GM18520 (cell line): ENCODE data around the gene ANKRD13D.

ENCODE experiments used
- ATAC-seq: cut with Tn5 transposase; IDR thresholded peaks from one replicate; pipeline ENCODE4 v1.9.1; 2021; ENCODE audit not compliant: unreplicated experiment

The ANKRD13D gene

GRCh38 chr11:67261946-67262681 is 27.0 kb upstream of the ANKRD13D start:
- no peak for ATAC-seq

- no peak for ATAC-seq
These were observed 26.1 kb upstream of the ANKRD13D start for GRCh38 chr11:67262731-67263675.

GRCh38 chr11:67264260-67264659 is 24.8 kb upstream of the ANKRD13D start:
- ATAC-seq, result no peak

GRCh38 chr11:67264877-67265632 is 24.0 kb upstream of the ANKRD13D start:
- no peak for ATAC-seq

- peak; percentile 38 for ATAC-seq
These were observed 23.3 kb upstream of the ANKRD13D start for GRCh38 chr11:67265633-67266448.

- peak; percentile 12 for ATAC-seq
These were observed 22.5 kb upstream of the ANKRD13D start, which contains the start of gene GRK2 for GRCh38 chr11:67266449-67267187. TSS of gene GRK2 (plus strand) at chr11:67266473. CDS start at chr11:67266700, 227 bp downstream.

GRCh38 chr11:67267188-67268080 is 21.7 kb upstream of the ANKRD13D start:
- no peak for ATAC-seq

- ATAC-seq, result no peak
These were observed 20.8 kb upstream of the ANKRD13D start for GRCh38 chr11:67268081-67268961.

- ATAC-seq, result no peak
These were observed 20.2 kb upstream of the ANKRD13D start for GRCh38 chr11:67268962-67269268.

- no peak for ATAC-seq
These were observed 19.5 kb upstream of the ANKRD13D start for GRCh38 chr11:67269401-67270255.

GRCh38 chr11:67270256-67271204 is 18.6 kb upstream of the ANKRD13D start:
- no peak for ATAC-seq

- no peak for ATAC-seq
These were observed 17.9 kb upstream of the ANKRD13D start for GRCh38 chr11:67271205-67271540.

GRCh38 chr11:67271541-67272284 is 17.4 kb upstream of the ANKRD13D start:
- no peak for ATAC-seq

GRCh38 chr11:67272327-67273259 is 16.5 kb upstream of the ANKRD13D start:
- ATAC-seq, result no peak
